ENCODE measurements around the gene PLXNB2.

- TF ChIP-seq POLR2AphosphoS5 (IDR thresholded peaks at IDR 0.05) (no peak), CTCF (IDR thresholded peaks at IDR 0.05) (no peak), POLR2A (IDR thresholded peaks at IDR 0.05) (no peak)
Measured at GRCh38 chr22:50247748-50248147, 59.7 kb downstream of the PLXNB2 start.

Measured in gastroesophageal sphincter (tissue), 3 donors.